ENCODE data around the gene FOXRED2.
"Not testable (repeated sequence)": the region's sequence is repeated elsewhere in the genome, so short reads cannot be mapped to it uniquely, and the experiment has no call there.

The FOXRED2 gene

DNA sequence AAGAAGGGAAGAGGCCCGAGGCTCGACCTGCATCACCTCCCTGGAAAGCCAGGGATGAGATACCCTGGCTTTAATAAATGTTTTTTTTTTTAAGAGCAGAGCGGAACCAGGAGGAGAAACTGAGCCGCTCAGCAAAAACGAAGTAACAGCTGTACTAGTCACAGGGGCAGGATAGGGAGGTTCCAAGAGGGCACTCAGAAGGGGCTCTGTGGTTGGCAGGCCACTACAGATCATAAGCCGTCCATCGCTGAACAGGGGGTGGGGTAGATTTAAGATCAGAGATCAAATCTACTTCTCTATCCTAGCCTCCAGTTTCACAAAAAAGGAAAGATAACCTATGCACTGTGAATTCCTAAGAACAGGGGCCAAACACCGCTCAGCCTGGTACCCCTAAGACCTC lies 21.5 kb upstream of the FOXRED2 start:
- Histone ChIP-seq H3K4me2 (ENCODE audit: low read length) (peak overlapping the region; percentile 97), H3K4me3 (ENCODE audit: low read length) (peak overlapping the region; percentile 98), H3K27ac (ENCODE audit: low read length) (peak overlapping the region; percentile 83), H3K36me3 (replicated peaks; ENCODE audit: low read depth, low read length) (peaks cover 46% of the 10 kb centered on the region), H4K20me1 (ENCODE audit: insufficient read depth, low read length) (peaks cover 21% of the 10 kb centered on the region), H3K27me3 (ENCODE audit: low read depth, low read length) (no peaks in the 10 kb centered on the region), H3K9ac (ENCODE audit: low read length) (peak overlapping the region; percentile 98), H2AFZ (ENCODE audit: low read depth, low read length) (0 out of 2 replicates have a peak overlapping the region, but pooled peaks have one; percentile 10), H3K79me2 (ENCODE audit: low read length) (peaks cover 38% of the 10 kb centered on the region), H3K4me1 (ENCODE audit: low read length) (peaks cover 17% of the 10 kb centered on the region), H3K9me3 (ENCODE audit: insufficient read depth, low read length) (no peaks in the 10 kb centered on the region)
- TF ChIP-seq, protein P1, sequence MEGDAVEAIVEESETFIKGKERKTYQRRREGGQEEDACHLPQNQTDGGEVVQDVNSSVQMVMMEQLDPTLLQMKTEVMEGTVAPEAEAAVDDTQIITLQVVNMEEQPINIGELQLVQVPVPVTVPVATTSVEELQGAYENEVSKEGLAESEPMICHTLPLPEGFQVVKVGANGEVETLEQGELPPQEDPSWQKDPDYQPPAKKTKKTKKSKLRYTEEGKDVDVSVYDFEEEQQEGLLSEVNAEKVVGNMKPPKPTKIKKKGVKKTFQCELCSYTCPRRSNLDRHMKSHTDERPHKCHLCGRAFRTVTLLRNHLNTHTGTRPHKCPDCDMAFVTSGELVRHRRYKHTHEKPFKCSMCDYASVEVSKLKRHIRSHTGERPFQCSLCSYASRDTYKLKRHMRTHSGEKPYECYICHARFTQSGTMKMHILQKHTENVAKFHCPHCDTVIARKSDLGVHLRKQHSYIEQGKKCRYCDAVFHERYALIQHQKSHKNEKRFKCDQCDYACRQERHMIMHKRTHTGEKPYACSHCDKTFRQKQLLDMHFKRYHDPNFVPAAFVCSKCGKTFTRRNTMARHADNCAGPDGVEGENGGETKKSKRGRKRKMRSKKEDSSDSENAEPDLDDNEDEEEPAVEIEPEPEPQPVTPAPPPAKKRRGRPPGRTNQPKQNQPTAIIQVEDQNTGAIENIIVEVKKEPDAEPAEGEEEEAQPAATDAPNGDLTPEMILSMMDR (IDR thresholded peaks at IDR 0.05; ENCODE audit: low read depth, low read length): no peak
- TF ChIP-seq EZH2phosphoT487 (IDR thresholded peaks at IDR 0.05; ENCODE audit: low read depth): no peak

DNA sequence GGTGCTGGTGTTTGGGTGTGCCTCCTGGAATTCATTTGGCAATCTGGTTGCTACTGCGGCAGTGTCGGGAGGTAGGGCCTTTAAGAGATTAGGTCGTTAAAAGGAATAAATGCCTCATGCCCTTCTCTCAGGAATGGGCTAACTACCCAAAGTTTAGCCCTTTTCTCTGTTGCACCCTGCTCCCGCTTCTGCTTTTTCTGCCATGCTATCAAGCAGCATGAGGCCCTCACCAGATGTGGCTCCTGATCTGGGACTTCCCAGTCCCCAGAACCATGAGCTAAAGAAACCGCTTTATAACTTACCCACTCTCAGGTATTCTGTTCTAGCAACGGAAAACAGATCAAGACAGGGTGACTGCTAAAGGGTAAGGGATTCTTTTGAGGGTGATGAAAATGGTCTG lies 15.8 kb upstream of the FOXRED2 start:
- TF ChIP-seq EZH2phosphoT487 (IDR thresholded peaks at IDR 0.05; ENCODE audit: low read depth): no peak
- TF ChIP-seq, protein P1 (IDR thresholded peaks at IDR 0.05; ENCODE audit: low read depth, low read length): no peak
- no peak overlapping the region for H3K4me3 ChIP-seq (ENCODE audit: low read length)
- H3K36me3 ChIP-seq (replicated peaks; ENCODE audit: low read depth, low read length): peaks cover 81% of the 10 kb centered on the region
- no peaks in the 10 kb centered on the region for H3K27me3 ChIP-seq (ENCODE audit: low read depth, low read length)
- no peak overlapping the region for H2AFZ ChIP-seq (ENCODE audit: low read depth, low read length)
- no peak overlapping the region for H3K4me2 ChIP-seq (ENCODE audit: low read length)
- H3K9ac ChIP-seq (ENCODE audit: low read length): no peak overlapping the region
- H3K9me3 ChIP-seq (ENCODE audit: insufficient read depth, low read length): no peaks in the 10 kb centered on the region
- H3K4me1 ChIP-seq (ENCODE audit: low read length): peaks cover 20% of the 10 kb centered on the region
- H3K79me2 ChIP-seq (ENCODE audit: low read length): peaks cover 24% of the 10 kb centered on the region
- H3K27ac ChIP-seq (ENCODE audit: low read length): no peak overlapping the region
- H4K20me1 ChIP-seq (ENCODE audit: insufficient read depth, low read length): peaks cover 15% of the 10 kb centered on the region

DNA sequence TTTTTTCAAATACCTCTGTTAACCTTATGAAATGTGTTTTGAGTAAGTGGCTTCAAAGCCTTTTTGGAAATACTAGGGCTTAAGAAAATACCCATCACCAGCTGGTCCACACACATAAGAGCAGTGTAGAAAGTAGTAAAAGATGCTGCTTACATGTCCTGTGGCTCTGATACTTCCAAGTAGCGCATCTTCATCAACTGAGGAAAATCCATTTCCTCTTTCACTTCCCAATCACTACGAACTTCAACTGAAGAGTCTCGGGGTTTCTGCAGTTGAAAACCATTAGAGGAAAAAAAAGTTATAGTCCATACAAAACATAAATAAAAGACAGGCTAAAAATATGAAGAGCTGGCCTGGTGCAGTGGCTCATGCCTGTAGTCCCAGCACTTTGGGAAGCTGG lies 13.6 kb upstream of the FOXRED2 start:
- H3K9ac ChIP-seq (ENCODE audit: low read length): no peak overlapping the region
- no peak overlapping the region for H2AFZ ChIP-seq (ENCODE audit: low read depth, low read length)
- peaks cover 2% of the 10 kb centered on the region; the same call in 1 of the 2 replicates for H3K79me2 ChIP-seq (ENCODE audit: low read length)
- H3K27me3 ChIP-seq (ENCODE audit: low read depth, low read length): no peaks in the 10 kb centered on the region
- no peaks in the 10 kb centered on the region for H3K9me3 ChIP-seq (ENCODE audit: insufficient read depth, low read length)
- no peak overlapping the region for H3K4me2 ChIP-seq (ENCODE audit: low read length)
- no peaks in the 10 kb centered on the region for H4K20me1 ChIP-seq (ENCODE audit: insufficient read depth, low read length)
- peaks cover 12% of the 10 kb centered on the region; the same call in 1 of the 2 replicates for H3K4me1 ChIP-seq (ENCODE audit: low read length)
- H3K27ac ChIP-seq (ENCODE audit: low read length): no peak overlapping the region
- H3K4me3 ChIP-seq (ENCODE audit: low read length): no peak overlapping the region
- H3K36me3 ChIP-seq (replicated peaks; ENCODE audit: low read depth, low read length): peaks cover 85% of the 10 kb centered on the region
- no peak for TF ChIP-seq EZH2phosphoT487 (IDR thresholded peaks at IDR 0.05; ENCODE audit: low read depth)
- TF ChIP-seq, protein P1 (IDR thresholded peaks at IDR 0.05; ENCODE audit: low read depth, low read length): no peak

DNA sequence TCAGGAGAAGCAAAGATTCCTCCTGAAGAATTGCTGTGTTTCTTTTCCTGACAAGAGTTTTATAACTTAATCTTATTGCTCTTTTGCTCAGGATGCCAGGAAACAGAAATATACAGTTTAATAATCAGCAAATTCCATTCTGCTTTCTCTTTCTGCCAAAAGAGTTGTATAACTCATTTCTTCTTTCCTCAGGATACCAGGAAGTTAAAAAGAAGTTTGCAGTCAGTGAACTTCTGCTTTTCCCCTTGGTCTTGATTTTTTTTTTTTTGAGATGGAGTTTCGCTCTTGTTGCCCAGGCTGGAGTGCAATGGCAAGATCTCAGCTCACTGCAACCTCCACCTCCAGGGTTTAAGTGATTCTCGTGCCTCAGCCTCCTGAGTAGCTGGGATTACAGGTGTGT lies 13.1 kb upstream of the FOXRED2 start:
- H3K9ac ChIP-seq (ENCODE audit: low read length); H3K4me3 ChIP-seq (ENCODE audit: low read length); H3K4me2 ChIP-seq (ENCODE audit: low read length); H3K27me3 ChIP-seq (ENCODE audit: low read depth, low read length); H2AFZ ChIP-seq (ENCODE audit: low read depth, low read length); H3K79me2 ChIP-seq (ENCODE audit: low read length); H3K27ac ChIP-seq (ENCODE audit: low read length); H4K20me1 ChIP-seq (ENCODE audit: insufficient read depth, low read length); H3K9me3 ChIP-seq (ENCODE audit: insufficient read depth, low read length): not testable (repeated sequence)
- Histone ChIP-seq H3K4me1 (ENCODE audit: low read length) (peaks cover 12% of the 10 kb centered on the region; the same call in 1 of the 2 replicates), H3K36me3 (replicated peaks; ENCODE audit: low read depth, low read length) (peaks cover 84% of the 10 kb centered on the region)

Data from OCI-LY3 (cell line).